ENCODE results near the gene SPATA31D3.

The SPATA31D3 gene

GRCh38 chr9:81968026-81968425 lies 24.7 kb downstream of the SPATA31D3 start:
- no peak for DNase-seq (ENCODE audit: low spot score)
- TF ChIP-seq, protein P1, sequence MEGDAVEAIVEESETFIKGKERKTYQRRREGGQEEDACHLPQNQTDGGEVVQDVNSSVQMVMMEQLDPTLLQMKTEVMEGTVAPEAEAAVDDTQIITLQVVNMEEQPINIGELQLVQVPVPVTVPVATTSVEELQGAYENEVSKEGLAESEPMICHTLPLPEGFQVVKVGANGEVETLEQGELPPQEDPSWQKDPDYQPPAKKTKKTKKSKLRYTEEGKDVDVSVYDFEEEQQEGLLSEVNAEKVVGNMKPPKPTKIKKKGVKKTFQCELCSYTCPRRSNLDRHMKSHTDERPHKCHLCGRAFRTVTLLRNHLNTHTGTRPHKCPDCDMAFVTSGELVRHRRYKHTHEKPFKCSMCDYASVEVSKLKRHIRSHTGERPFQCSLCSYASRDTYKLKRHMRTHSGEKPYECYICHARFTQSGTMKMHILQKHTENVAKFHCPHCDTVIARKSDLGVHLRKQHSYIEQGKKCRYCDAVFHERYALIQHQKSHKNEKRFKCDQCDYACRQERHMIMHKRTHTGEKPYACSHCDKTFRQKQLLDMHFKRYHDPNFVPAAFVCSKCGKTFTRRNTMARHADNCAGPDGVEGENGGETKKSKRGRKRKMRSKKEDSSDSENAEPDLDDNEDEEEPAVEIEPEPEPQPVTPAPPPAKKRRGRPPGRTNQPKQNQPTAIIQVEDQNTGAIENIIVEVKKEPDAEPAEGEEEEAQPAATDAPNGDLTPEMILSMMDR (IDR thresholded peaks at IDR 0.05; ENCODE audit: extremely low read depth, missing control alignments) = no peak

GRCh38 chr9:81969971-81970370 lies 26.7 kb downstream of the SPATA31D3 start:
- TF ChIP-seq, protein P1 (IDR thresholded peaks at IDR 0.05; ENCODE audit: extremely low read depth, missing control alignments) = no peak
- DNase-seq (ENCODE audit: low spot score) = no peak

DNA sequence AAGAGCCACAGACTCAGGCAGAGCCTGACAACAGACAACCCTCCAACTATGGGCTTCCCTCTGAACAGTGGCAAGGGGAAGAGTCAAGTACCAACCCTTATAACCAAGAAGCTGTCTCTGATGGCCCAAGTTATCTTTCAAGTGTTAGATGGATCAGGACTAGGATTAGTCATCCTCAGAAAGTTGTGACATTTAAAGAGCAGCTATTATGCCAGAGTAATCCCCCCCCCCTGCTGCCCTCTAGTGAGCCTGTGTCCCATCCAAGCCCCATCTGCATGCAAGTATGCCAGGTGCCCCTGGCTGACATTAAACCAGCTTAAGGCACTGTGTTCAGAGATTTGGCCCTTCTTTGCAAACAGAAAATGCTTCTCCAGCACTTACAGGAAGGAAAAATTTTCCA lies 28.4 kb downstream of the SPATA31D3 start:
- TF ChIP-seq, protein P1 (IDR thresholded peaks at IDR 0.05; ENCODE audit: extremely low read depth, missing control alignments) = no peak
- DNase-seq (ENCODE audit: low spot score) = no peak

DNA sequence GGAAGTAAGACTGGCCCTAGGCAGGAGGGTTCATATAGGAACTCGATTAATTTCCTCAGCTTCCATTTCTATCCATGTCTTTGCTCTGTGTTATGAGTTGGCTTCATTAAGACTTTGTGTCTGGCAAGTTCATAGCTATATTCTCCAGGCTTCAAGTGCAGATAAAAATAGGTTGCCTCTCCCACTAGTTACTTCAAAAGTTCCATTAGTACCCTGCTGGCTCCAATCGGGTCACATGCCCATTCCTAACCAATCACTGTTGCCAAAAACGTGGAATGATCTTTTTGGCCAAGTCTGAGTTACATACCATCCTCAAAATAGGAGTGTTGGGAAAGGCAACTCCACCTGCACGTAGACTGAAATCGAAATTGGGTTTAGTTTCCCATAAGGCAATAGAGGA lies 31.5 kb downstream of the SPATA31D3 start:
- TF ChIP-seq, protein P1 (IDR thresholded peaks at IDR 0.05; ENCODE audit: extremely low read depth, missing control alignments) = no peak
- no peak for DNase-seq (ENCODE audit: low spot score)

DNA sequence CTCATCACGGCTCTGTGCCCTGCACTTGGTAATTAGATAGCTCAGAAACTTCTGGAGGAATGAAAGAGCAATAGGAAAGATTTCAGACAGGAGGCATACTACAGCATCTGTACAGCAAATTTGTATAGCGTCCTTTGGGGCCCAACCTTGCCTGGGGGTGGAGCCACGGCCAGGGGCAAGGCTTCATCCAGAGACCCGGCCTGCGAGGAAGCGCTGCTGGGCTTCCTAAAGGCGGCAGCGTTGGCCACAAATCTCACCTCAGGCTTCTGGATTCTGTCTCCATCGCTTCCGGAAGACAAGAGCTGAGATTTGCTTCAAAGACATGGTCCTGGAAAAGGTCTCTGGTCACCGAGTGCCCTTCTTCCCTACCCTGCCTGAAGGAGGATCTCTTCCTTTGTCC lies 33.1 kb downstream of the SPATA31D3 start:
- DNase-seq (ENCODE audit: low spot score) = no peak
- TF ChIP-seq, protein P1 (IDR thresholded peaks at IDR 0.05; ENCODE audit: extremely low read depth, missing control alignments) = no peak

DNA sequence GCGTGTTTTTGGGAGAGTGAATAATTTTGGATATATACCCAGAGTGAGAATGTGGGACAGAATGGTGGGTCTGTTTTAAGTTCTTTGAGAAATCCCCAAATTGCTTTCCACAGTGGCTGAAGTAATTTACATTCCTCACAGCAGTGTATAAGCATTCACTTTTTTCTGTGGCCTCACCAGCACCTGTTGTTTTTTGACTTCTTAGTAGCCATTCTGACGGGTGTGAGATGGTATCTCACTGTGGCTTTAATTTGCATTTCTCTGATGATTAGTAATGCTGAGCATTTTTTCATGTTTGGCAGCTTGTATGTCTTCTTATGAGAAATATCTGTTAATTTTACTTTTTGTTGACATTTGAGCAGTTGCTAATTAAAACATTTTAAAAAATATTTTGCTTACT lies 35.9 kb downstream of the SPATA31D3 start:
- TF ChIP-seq, protein P1 (IDR thresholded peaks at IDR 0.05; ENCODE audit: extremely low read depth, missing control alignments) = no peak
- DNase-seq (ENCODE audit: low spot score) = no peak

DNA sequence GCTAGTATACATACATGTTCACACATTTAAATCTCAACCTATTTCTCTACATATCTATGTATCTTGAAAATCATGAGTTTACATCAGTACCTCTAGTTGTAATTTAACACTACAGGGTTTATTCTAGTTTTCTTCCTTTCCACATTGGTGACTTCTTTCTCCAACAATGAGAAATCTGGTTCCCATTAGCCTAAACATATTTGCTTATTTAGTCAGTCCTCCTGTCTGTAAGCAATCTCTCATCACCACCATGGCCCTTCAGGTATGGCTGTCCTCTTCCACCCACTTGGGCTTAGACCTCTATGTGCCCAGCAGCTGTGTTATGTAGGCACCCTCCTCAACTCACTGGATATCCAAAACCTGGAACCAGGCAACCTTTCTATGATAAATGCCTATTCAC lies 37.3 kb downstream of the SPATA31D3 start:
- DNase-seq (ENCODE audit: low spot score) = no peak

More for the DNA sequence above, 37.3 kb downstream of the SPATA31D3 start:
- TF ChIP-seq, protein P1 (IDR thresholded peaks at IDR 0.05; ENCODE audit: extremely low read depth, missing control alignments) = no peak
